HG03342 (cell line): ENCODE measurements around the gene STAG1.
"Not testable (repeated sequence)": the region's sequence is repeated elsewhere in the genome, so short reads cannot be mapped to it uniquely, and the experiment has no call there.

Experiments
- ATAC-seq: cut with Tn5 transposase; IDR thresholded peaks from one replicate; pipeline ENCODE4 v1.9.1; 2021; ENCODE audit warnings: mild to moderate bottlenecking, moderate library complexity; ENCODE audit not compliant: unreplicated experiment

STAG1 gene

DNA sequence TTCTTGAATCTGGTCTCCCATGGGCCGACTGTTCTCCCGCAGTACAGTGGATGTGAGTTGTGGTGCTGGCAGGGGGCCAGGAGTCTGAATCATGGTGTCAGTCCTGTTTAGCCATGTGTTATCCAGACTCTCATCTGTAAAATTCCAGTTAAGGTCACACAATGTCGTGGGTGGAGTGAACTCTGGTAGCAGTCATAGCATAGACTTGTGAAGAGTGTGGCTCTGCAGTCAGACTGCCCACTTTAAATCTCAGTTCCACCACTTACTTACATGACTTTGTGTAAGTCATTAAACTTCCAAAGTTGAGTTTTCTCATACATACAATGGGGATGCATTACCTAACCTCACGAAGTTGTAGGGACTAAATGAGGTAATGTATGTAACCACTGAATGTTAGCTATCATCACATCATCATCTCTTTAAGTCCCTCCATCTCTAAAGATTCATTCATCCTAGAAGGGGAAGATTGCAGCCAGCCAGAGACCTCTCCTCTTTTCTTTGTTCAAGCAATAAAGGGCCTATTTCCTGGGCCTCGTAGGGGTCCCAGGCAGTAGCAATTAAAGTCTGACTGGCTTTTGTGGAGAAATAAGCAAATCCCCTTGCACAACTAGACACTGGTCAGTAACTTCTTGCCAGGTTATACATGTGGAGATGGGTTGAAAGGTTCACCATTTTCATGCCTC is 408.2 kb downstream of the STAG1 start:
- ATAC-seq: no peak

DNA sequence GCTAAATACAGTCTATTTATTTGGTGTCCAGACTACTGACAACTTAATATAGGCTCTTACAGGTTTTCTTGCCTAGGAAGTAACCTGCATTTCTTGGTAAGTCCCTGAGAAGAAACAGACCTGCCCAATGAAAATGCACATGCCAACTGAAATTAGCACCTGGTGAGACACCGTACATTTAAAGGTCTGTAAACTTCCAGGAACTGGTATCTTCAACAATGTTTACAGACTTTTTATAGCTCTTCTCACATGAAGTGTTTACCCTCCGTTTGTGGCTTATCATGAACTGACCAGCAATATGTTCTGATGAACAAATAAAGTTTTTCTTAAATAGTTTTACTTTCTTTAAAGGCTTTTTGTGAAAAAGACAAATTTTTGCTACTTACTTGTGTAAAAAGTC is 408.7 kb downstream of the STAG1 start:
- no peak for ATAC-seq

DNA sequence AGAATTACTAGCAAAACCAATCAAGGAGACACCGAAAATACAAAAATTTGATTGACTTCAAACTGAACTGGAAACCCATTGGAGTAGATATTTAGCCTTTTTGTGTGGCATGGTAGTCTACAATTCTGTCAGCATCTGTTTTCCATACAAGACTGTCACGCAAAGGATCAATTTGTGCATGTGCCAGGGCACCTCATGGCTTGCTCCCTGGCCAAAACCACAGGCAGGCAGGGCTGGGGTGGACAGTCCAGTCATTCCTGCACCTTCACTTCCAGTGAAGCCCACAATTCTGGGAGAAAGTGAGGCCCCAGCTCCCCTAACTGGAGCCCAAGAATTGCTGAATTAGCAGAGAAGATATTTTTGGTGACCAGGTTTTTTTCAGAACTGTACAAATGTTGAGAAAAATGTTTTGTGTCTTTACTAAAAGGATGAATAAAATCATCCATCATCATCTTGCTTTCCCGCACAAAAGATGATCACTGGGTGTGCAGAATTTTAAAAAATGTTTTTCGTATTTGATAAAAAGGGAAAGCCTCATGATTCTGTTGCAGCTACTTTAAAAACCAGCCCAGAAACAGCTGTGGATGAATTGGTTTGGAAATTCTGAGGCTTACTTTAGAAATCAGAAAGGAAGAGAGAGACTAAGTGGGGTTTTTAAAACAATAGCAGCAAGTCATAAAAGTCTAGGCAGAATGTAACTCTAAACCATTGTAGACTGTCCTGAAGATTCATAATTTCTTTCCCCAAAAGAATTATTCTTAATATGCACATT is 415.7 kb downstream of the STAG1 start:
- no peak for ATAC-seq

DNA sequence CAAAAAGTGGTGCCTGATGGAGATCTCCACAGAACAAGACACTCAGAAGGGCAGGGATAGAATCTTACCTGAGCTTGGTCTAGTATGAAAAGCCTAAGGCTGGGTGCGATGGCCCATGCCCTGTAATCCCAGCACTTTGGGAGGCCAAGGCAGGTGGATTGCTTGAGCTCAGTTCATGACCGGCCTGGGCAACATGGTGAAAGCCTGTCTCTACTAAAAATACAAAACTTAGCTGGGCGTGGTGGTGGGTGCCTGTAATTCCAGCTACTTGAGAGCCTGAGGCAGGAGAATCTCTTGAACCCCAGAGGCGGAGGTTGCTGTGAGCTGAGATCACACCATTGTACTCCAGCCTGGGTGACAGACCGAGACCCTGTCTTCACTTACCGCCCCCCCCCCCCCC is 417.5 kb downstream of the STAG1 start:
- ATAC-seq: not testable (repeated sequence)

DNA sequence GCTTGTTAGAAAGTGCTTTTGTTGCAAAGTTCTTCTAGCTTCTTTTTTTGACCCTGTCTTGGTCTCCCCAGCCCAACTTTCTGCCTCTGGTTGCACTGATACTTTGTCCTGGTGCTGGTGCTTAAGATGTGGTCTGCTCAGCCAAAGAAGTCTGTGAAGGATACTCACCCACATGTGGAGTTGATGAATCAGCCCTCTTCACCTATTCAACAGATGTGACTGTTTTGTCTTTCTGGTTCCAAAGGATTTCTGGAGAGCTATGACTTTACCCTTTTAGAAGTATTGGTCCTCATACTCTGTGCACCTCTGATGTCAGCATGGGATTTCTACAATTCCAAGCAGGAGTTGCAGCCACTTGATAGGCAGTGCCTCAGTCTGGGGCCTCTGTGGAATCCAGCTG is 418.0 kb downstream of the STAG1 start:
- no peak for ATAC-seq

DNA sequence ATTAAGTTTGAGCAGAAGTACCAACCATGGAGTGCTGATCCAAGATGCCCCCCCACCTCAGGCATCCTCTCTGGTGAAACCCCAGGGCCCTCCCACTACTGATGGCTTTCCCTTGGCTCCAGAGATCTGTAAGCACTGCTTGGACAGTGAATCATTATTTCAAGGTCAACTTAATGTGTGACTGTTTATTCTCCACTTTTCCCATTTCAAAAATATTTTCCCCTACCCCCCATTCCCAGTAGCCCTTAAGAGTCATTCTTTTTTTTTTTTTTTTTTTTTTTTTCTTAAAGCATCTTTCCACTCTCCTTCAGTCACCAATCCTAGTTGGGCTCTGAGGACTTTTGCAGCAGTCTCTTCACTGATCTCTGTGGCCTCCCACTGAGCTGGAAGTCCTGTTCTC is 419.4 kb downstream of the STAG1 start:
- ATAC-seq: no peak

DNA sequence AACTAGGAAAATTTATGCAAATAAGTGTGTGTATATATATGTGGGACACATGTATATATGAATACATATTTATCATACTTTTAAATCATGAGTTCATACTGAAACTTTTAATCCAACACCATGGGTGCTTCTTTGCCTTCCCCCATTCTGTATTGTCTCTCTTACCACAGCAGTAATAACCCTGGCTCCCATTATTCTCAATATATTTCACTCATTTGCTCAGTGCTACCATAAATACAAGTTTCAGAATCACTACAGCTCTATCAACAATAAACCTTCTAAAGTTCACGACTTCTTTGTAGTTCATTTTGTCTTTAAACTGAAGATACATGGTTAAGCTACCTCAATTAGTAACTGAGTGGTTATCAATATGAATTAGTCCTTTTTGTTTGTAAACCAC is 419.9 kb downstream of the STAG1 start:
- no peak for ATAC-seq

DNA sequence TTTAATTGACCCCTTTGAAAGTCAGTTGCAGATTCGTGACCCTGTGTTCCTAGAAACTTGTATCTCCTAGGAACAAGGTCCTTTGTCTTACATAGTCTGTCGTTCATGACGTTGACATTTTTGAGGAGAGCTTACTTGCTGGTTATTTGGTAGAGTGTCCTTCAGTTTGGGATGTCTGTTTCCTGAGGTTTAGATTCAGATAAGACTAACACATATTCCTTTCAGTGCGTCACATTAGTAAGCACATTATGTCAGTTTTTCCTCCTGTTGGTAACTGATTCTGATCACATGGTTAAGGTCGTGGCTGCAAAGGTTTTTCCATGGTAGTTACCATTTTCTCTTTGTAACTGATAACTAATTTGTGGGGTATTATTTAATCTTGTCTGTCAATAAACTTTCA is 421.3 kb downstream of the STAG1 start:
- no peak for ATAC-seq

DNA sequence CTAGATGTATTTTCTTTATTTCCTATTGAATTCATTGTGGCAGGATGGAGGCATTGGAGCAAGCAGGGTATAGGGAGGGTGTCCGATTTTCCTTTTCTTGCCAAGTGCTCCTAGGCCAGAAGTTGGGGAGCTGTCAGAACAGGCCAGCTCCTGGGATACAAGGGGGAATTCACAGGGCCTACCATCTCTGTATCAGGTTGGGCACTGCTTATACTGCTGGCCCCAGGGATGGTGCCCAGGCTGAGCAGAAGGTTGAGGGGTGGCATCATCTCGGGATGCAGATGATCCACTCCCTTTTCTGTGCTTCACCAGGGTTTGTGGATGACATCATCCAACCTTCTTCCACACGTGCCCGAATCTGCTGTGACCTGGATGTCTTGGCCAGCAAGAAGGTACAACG is 422.6 kb downstream of the STAG1 start:
- no peak for ATAC-seq

DNA sequence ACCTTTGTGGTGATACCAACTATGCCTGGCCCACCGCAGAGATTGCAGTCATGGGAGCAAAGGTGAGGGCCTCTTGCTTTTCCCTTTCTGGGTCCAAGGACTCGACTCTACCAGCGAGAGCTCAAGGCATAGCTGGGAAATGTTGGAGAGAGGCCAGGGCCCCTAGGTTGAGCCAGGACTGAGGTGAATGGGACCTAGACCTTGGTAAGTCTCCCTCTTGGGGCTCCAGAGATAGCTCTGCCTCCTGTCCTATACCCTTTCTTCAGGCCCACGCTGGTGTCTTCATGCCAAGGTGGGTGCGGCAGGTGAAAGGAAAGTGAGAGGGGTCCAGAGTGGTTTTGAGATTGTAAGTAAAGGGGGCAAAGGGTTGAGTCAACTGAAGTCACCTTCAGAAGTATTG is 424.5 kb downstream of the STAG1 start:
- ATAC-seq: no peak

DNA sequence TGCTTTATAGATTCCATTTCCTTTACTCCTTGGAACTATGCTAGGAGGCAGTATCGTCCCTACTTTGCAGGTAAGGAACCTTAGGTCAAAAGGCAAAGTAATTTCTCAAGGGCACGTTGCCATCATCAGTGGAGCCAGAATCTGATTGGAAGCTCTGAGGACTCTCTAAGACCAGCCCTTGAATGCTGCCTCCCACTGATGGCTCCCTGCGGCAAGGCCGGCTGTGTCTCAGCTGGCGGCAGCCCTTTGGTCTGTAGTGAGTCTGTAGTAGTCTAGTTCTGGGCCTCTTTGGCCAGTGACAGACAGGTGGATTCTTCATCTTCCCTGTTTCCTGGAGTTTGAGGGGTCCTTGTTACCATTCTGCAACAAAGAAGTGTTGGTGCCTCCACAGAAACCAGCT is 425.9 kb downstream of the STAG1 start:
- ATAC-seq: no peak

DNA sequence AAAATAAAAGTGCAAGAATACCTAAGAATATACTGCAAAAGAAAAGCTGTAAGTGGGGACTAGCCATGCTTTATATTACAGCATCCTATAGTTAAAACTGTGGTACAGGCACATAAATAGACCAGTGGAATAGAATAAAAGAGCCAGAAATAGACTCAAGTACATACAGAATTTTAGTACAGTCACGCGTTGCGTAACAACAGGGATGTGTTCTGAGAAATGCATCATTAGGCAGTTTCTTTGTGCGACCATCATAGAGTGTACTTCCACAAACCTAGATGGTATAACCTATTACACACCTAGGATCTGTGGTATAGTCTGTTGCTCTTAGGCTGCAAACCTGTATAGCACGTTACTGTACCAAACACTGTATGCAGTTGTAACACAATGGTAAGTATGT is 440.2 kb downstream of the STAG1 start:
- ATAC-seq: no peak

DNA sequence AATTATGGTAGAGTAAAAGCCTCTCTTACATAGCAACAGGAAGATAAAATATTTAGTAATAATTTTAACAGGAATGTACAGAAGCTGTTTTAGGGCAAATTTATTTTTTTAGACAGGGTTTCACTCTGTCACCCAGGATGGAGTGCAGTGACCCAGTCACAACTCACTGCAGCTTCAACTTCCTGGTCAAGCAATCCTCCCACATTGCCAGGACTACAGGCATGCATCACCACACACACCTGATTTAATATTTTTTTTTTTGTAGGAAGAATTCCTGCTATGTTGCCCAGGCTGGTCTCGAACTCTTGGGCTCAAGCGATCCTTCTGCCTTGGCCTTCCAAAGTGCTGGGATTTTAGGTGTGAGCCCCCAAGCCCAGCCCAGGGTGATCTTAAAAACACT is 440.9 kb downstream of the STAG1 start:
- ATAC-seq: no peak

DNA sequence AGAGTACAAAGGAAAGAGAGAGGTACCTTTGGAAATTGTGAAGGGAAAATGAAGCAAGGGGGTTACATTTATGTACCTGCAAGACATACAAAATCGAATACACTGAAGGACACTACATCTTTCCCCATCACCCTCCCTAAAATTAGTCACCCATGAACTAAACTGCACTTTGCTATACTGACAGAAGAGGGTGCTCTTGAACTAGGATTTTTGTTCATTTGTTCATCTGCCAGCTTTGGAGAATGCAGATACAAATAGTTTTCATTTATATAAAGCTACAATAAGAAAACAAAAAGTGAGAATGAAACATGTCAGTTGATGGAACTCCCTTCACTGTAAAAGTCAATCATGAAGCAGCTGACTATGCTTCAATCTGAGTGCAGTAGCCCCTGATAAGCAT is 446.3 kb downstream of the STAG1 start:
- ATAC-seq: no peak

DNA sequence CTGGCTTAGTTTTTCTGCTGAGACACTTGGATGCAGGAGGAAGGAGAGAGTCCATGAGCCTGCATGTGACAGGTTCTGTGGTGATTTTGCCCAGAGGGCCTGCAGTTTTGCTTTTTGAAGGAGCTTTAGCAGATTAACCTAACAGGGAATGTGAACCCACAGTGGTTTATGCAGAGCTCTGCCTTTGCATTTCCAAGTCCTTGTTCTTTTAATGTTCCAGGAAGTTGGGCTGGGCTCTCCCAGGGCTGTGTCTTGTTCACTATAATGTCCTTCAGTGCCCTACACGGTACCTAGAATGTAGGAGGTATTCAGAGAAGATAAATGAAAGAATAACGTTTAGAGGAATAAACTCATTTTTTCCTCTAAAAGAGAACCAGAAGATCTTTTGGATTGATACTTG is 451.7 kb downstream of the STAG1 start:
- ATAC-seq: no peak

DNA sequence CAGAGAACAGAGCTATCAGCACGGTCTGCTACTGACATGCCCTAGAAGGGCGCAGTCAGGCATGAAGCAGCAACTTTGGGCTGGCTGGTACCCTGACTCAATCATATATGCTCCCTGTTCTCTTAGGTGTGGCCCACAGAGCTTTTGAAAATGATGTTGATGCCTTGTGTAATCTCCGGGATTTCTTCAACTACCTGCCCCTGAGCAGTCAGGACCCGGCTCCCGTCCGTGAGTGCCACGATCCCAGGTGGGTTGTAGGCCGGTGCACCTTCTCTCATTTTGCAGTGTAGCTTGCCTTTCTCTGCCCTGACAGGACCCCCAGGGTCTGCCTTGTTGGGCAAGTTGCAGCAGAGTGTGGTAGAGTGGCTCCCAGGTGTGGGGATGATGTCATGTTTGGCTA is 454.4 kb downstream of the STAG1 start:
- ATAC-seq: no peak

DNA sequence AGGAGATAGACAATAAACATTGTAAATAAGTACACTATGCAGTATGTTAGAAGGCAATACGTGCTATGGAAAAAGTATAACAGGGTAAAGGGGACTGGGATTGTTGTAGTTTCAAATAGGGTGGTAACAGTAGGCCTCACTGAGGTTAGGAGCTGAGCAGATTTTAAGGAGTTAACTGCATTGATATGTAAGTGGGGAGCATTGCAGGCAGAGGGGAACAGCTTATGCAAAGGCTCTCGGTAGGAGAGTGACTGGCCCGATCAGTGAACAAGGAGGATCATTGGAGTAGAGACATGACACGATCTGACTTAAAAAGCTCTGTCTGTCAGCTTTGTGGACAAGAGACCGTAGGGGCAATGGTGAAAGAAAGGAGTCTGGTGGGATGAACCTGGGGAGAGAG is 455.2 kb downstream of the STAG1 start:
- ATAC-seq: no peak

DNA sequence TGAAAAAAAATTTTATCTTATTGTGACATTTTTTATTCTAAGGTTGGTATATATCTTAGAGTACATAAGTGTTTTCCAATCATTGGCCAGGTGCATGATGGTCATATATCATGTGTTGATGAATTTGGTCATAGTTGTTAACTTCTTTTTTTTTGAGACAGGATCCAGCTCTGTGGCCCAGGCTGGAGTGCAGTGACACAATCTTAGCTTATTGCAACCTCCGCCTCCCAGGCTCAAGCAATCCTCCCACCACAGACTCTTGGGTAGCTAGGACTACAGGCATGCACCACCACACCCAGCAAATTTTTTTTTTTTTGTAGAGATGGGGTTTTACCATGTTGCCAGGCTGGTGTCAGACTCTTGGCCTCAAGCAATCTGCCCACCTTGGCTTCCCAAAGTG is 458.0 kb downstream of the STAG1 start:
- no peak for ATAC-seq

DNA sequence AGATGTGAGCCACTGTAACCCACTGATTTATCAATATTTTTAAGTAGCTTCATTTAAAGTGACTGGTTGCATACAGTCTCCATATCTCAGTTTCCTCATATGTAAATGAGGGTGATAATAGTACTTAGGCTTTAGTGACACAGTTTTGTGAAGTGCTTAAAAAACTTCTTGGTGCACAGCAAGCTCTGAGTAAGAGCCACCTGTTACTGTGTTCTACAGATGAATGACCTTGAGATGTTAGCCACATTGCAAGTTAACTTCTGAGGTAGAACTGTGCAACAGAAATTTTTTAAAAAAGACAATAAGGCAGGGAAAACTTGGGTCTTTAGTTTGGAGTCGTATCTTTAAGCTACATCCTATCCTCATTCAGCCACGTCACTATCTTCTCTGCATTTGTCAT is 458.9 kb downstream of the STAG1 start:
- no peak for ATAC-seq

DNA sequence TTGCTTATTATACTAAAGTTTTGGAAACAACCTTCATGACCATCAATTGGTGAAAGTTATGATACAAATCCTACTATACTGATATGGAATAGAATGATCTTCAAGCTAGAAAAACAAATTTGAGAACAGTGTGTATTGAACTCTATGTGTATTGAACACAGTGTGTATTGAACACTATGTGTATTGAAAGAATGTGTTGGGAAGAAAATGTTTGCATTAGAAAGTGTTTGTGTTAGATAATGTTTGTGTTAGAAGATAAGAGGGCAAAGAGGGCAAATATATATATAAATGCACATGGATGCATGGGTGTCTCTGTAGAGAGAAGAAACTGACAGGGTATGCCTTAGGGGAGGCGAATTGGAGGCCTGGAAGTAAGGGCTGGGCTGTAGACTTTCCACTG is 459.7 kb downstream of the STAG1 start:
- ATAC-seq: no peak

DNA sequence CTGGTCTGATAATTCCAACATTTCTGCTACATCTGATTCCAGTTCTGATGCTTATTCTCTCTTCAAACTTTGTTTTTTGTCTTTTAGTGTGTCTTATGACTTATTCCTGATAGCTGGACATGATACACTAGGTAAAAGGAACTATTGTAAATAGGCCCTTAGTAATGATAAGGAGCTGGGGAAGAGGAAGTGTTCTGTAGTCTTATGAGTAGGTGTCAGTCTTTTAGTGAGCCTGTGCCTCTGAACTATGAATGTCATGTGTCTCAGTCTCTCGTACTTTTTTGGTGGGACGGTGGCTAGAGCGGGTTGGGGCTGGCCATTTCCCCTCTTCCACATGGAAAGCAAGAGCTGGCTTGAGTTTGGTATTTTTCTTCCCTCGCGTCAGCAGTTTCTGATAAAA is 460.9 kb downstream of the STAG1 start:
- ATAC-seq: no peak
